ENCODE data around the gene DUSP16.
"Not testable (repeated sequence)": the region's sequence is repeated elsewhere in the genome, so short reads cannot be mapped to it uniquely, and the experiment has no call there.

Gene DUSP16

GRCh38 chr12:12522657-12523056 is 40.0 kb downstream of the DUSP16 start:
- not testable (repeated sequence) for DNase-seq (ENCODE audit: low read depth in 2 of 2, low spot score in 1 of 2)

GRCh38 chr12:12521888-12522287 is 40.8 kb downstream of the DUSP16 start:
- DNase-seq (ENCODE audit: low read depth in 2 of 2, low spot score in 1 of 2) = no peak

- DNase-seq (ENCODE audit: low read depth in 2 of 2, low spot score in 1 of 2) = no peak
These were observed 41.6 kb downstream of the DUSP16 start for GRCh38 chr12:12521044-12521485.

- DNase-seq (ENCODE audit: low read depth in 2 of 2, low spot score in 1 of 2) = no peak
These were observed 42.4 kb downstream of the DUSP16 start for GRCh38 chr12:12520273-12520672.

- DNase-seq (ENCODE audit: low read depth in 2 of 2, low spot score in 1 of 2) = no peak
These were observed 43.2 kb downstream of the DUSP16 start for GRCh38 chr12:12519354-12519998.

- DNase-seq (ENCODE audit: low read depth in 2 of 2, low spot score in 1 of 2) = no peak
These were observed 43.7 kb downstream of the DUSP16 start for GRCh38 chr12:12518919-12519318.

GRCh38 chr12:12518464-12518845 is 44.2 kb downstream of the DUSP16 start:
- no peak for DNase-seq (ENCODE audit: low read depth in 2 of 2, low spot score in 1 of 2)

GRCh38 chr12:12513416-12514006 is 49.2 kb downstream of the DUSP16 start:
- DNase-seq (ENCODE audit: low read depth in 2 of 2, low spot score in 1 of 2) = no peak

GRCh38 chr12:12511895-12512711 is 50.6 kb downstream of the DUSP16 start:
- no peak for DNase-seq (ENCODE audit: low read depth in 2 of 2, low spot score in 1 of 2)

GRCh38 chr12:12511021-12511783 is 51.5 kb downstream of the DUSP16 start:
- no peak for DNase-seq (ENCODE audit: low read depth in 2 of 2, low spot score in 1 of 2)

- DNase-seq (ENCODE audit: low read depth in 2 of 2, low spot score in 1 of 2) = no peak
These were observed 52.1 kb downstream of the DUSP16 start for GRCh38 chr12:12510551-12510950.

- DNase-seq (ENCODE audit: low read depth in 2 of 2, low spot score in 1 of 2) = no peak
These were observed 52.5 kb downstream of the DUSP16 start for GRCh38 chr12:12510141-12510540.

- DNase-seq (ENCODE audit: low read depth in 2 of 2, low spot score in 1 of 2) = no peak
These were observed 54.1 kb downstream of the DUSP16 start for GRCh38 chr12:12508612-12509011.

- no peak for DNase-seq (ENCODE audit: low read depth in 2 of 2, low spot score in 1 of 2)
These were observed 55.5 kb downstream of the DUSP16 start for GRCh38 chr12:12507121-12507520.

GRCh38 chr12:12506496-12506890 is 56.2 kb downstream of the DUSP16 start:
- DNase-seq (ENCODE audit: low read depth in 2 of 2, low spot score in 1 of 2) = no peak

GRCh38 chr12:12505544-12506495 is 56.8 kb downstream of the DUSP16 start:
- DNase-seq (ENCODE audit: low read depth in 2 of 2, low spot score in 1 of 2) = no peak

GRCh38 chr12:12503384-12504078 is 59.1 kb downstream of the DUSP16 start:
- DNase-seq (ENCODE audit: low read depth in 2 of 2, low spot score in 1 of 2) = no peak

- no peak for DNase-seq (ENCODE audit: low read depth in 2 of 2, low spot score in 1 of 2)
These were observed 59.9 kb downstream of the DUSP16 start for GRCh38 chr12:12502815-12503151.

- DNase-seq (ENCODE audit: low read depth in 2 of 2, low spot score in 1 of 2) = not testable (repeated sequence)
These were observed 60.4 kb downstream of the DUSP16 start for GRCh38 chr12:12502130-12502814.

Data from stimulated activated CD8-positive, alpha-beta memory T cell treated with anti-CD3 and anti-CD28 coated beads, Interleukin-4, amount 100 ng/mL, for 4 hours (primary cell).